Measurements from ENCODE around the gene SLC4A1.

DNA sequence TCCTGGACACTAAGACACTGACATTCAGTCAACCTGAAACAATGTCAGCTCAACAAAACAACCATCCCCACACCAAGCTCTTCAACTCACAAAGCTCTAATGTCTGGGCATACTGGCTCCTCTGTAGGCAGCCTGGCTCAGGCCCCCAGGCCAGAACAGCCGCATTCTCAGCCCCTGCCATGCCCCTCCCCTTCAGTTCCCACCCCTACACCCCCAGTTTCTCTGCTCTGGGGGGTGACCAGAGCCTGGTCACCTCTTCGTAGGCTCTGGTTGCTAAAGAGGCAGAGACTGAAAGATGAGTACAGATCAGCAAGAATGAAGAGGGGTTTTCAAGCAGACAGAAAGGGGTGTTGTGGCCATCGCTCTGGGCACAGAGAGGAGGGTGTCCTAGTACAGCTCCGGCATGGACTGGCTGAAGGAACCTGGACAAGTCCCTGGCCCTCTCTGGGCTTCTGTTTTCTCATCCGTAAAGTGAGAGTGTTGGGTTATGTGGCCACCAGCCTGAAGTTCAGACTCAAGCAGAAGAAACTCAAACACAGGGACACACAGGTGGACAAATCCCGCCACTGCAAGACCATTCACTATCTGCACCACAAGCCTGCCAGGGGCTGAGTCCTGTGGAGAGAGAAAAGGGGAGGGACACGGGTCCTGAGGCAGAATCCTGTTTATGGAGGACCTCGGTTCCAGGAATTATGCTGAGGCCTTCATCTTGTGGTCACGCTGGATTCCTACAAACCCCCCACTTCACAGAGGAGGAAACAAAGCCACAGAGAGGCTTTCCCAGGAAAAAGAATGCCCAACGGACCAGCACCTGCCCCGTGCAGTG is 987 bp upstream of the SLC4A1 start:
- TF ChIP-seq NFIC (IDR thresholded peaks at IDR 0.05) (no peak), YY1 (IDR thresholded peaks at IDR 0.05; ENCODE audit: low read depth) (no peak), CREB1 (IDR thresholded peaks at IDR 0.05; ENCODE audit: low read depth) (no peak), CEBPB (IDR thresholded peaks at IDR 0.05) (no peak), EGR1 (IDR thresholded peaks at IDR 0.05) (no peak), TAF1 (IDR thresholded peaks at IDR 0.05; ENCODE audit: low read depth) (no peak), EP300 (IDR thresholded peaks at IDR 0.05; ENCODE audit: borderline replicate concordance) (no peak), FOXM1 (IDR thresholded peaks at IDR 0.05; ENCODE audit: borderline replicate concordance, low read depth) (no peak), ZBTB7A (IDR thresholded peaks at IDR 0.05; ENCODE audit: low read depth) (no peak), RAD21 (IDR thresholded peaks at IDR 0.05; ENCODE audit: low read depth) (no peak), TEAD4 (IDR thresholded peaks at IDR 0.05) (no peak)
- TF ChIP-seq, protein P1, sequence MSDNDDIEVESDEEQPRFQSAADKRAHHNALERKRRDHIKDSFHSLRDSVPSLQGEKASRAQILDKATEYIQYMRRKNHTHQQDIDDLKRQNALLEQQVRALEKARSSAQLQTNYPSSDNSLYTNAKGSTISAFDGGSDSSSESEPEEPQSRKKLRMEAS (IDR thresholded peaks at IDR 0.05): no peak
- TF ChIP-seq, protein P2, sequence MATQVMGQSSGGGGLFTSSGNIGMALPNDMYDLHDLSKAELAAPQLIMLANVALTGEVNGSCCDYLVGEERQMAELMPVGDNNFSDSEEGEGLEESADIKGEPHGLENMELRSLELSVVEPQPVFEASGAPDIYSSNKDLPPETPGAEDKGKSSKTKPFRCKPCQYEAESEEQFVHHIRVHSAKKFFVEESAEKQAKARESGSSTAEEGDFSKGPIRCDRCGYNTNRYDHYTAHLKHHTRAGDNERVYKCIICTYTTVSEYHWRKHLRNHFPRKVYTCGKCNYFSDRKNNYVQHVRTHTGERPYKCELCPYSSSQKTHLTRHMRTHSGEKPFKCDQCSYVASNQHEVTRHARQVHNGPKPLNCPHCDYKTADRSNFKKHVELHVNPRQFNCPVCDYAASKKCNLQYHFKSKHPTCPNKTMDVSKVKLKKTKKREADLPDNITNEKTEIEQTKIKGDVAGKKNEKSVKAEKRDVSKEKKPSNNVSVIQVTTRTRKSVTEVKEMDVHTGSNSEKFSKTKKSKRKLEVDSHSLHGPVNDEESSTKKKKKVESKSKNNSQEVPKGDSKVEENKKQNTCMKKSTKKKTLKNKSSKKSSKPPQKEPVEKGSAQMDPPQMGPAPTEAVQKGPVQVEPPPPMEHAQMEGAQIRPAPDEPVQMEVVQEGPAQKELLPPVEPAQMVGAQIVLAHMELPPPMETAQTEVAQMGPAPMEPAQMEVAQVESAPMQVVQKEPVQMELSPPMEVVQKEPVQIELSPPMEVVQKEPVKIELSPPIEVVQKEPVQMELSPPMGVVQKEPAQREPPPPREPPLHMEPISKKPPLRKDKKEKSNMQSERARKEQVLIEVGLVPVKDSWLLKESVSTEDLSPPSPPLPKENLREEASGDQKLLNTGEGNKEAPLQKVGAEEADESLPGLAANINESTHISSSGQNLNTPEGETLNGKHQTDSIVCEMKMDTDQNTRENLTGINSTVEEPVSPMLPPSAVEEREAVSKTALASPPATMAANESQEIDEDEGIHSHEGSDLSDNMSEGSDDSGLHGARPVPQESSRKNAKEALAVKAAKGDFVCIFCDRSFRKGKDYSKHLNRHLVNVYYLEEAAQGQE (IDR thresholded peaks at IDR 0.05; ENCODE audit: low read depth): no peak
